SKM-1 treated with dmso at 0.1 percent for 144 hours (cell line): Measurements from ENCODE around the gene UBAC2.
"Not testable (repeated sequence)": the region's sequence is repeated elsewhere in the genome, so short reads cannot be mapped to it uniquely, and the experiment has no call there.

ENCODE experiments used
- DNase-seq: peaks from one replicate; lab custom pipeline; 2025; ENCODE audit not compliant: unreplicated experiment; lab: John Stamatoyannopoulos, UW

Gene UBAC2

GRCh38 chr13:99409461-99410083 is 208.9 kb downstream of the UBAC2 start:
- DNase-seq: not testable (repeated sequence)

DNA sequence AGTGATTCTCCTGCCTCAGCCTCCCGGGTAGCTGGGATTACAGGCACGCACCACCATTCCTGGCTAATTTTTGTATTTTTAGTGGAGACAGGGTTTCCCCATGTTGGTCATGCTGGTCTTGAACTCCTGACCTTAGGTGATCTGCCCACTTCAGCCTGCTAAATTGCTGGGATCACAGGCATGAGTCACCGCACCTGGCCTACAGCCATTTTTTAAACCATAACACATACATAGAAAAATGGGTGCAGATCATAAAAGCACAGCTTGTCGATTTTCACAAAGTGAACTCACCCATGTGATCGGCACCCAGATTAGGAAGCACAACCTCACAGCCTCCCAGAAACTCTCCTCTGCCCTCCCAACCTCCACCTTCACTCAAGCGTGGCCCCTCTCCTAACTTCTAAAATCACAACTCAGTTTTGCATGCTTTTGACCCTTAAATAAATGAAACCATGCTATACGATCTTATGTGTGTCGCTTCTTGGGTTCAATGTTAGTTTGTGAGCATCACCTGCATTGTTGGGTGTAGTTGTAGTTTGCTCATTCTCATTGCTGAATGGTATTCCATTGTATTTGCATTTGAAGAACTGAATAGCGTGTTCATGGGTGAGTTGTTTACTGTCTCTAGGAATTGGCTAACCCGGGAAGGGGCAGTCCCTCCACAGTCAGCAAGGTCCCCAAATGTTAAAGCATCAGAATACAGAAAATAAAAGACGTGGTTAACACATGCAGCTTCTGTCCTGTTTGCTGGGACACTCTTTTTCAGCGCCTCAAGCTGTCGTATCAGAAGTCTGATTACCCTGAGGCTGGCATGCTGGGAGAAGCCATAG is 210.2 kb downstream of the UBAC2 start:
- not testable (repeated sequence) for DNase-seq

DNA sequence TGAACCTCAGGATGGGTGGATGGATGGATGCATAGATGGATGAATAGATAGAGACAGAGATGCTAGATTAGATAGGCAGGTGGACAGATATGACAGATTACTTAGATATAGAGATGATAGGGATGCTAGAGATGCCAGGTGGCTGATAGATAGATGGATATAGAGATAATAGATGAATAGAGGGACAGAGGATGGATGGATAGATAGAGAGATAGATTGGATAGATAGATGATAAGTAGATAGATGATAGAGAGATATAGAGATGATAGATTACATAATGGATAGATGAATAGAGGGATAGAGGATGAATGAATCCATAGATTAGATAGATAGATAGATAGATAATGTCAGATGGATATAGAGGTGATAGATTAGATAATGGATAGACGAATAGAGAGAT is 212.2 kb downstream of the UBAC2 start:
- no peak for DNase-seq

GRCh38 chr13:99414048-99414995 is 213.7 kb downstream of the UBAC2 start:
- no peak for DNase-seq

DNA sequence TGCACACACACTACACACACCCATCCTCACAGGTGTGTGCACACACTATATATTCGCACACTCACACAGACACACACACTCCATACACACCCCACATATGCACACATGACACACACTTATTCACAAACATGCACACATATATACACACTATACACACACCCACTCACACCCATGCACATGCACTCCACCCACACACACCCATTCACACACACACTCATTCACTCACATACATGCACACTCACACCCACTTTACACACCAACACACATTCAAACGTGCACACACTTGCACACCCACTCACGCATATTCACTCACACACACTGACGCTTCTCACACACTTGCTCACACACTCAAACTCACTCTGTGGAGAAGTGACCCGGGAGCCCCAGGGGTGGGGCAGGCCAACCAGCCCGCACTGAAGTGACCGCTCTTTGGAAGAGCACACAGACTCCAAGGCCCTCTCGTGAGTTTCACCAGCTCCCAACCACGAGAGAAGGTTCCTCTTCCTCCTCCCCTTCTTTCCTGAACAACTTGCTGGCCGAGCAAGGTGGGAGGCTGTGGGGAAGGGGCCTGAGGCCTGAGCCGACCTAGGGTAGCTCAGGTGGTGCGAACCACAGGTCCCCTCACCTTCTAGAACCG is 214.5 kb downstream of the UBAC2 start:
- DNase-seq: no peak

DNA sequence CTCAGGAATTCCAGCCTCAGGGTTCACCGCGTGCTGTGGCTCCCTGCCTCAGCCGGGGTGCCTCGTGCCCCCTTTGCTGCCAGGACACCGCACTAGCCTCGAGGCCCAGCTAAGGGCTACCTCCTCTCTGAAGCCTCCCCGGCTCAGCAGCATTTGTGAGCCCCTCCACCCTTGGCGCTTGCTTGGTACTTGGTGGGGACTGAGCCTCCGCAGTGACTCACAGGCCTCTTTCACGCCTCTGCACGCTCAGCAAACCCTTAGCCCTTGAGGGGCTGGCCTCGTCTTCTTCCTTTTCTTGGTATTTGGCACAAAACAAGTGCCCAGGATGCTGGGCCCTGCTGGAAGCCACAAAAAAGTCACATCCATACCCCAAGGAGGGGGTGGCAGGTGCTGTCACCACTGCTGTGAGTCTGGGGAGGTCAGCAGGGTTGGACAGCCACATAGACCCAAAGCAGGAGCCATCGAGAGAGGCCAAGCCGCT is 215.2 kb downstream of the UBAC2 start:
- no peak for DNase-seq

DNA sequence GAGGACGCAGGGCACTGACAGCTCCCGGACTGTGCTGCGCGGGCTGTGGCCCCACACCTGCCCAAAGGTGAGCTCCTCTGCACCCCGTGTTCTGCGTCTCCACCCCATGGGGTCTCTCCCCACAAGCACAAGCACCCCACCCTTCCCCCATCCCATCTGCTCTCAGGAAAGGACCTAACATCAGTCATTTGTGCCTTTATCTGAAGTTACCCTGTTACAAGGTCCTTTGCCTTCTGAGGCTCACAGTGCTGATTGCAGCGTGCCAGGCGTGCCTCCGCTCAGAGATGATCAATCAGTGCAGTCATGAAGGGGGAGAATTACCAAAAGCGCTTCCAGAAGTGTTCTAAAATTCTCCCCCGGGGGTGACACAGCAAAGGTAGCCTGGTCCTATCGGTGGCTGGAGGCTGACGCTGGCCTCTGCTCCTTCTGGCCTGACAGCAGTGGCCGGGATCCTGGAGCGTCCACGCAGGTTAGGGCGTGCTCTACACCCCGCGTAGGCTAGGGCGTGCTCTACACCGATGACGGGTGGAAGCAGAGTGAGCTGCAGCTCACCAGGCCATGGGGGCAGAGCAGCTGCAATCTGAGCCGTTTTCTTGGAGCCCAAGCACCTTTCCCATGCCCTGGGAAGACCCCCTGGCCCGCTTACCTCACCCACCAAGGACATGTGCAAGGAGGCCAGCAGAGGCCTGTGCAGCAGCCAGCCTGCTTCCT is 215.9 kb downstream of the UBAC2 start:
- no peak for DNase-seq

DNA sequence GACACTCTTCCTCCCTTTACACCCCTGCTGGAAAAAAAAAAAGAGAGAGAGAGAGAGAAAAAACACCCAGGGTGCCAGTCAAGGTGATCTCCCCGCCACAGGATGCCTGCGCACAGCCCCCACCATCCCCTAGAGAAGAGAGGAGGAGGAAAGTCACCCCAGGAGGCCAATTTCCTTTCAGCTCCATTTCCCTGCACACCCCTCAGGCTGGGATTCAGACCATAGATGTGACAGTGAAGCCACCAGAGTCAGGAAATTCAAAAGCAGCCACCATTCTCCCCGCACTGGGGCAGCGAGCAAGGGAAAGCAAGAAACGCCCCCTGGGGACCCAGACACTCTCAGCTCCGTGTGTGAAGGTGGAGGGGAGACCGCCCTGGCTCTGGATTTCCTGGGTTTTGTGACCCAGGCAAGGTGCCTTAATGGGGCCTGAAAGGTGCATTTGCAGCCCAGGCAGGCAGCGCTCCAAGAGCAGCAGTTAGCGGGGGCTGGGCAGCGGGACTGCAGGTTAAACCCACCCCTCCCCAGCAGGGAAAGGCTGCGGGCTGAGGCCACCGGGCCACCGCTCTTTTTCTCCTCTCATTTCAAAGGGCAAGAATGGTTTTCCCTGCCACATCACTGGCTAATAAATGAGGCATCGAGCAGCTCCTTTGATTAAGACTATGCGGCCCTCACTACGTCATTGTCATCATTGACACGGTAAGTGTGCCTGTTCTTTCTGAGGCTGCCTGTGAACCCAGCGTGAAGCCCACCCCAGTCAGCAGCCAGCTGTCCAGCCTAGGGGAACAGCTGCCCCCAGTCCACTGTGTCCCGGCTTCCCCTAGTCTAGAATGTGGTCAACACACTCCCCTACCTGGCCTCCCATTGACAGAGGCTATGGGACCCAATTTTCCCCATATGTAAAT is 216.8 kb downstream of the UBAC2 start:
- DNase-seq: no peak

GRCh38 chr13:99418103-99418842 is 217.6 kb downstream of the UBAC2 start:
- DNase-seq: no peak

DNA sequence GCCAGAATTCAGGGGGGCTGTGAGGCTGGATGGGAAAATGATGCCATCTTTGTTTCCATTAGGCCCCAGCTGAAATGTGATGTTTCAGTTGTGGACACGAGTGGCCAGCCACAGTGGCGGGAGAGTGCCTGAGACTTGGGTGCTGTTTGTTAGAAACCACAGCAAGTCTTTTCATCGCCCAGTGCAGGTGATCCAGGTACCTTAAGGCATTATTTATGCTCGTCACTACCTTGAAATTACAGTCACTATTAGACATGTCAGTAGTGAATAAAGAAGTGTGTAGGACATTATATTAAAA is 218.1 kb downstream of the UBAC2 start:
- no peak for DNase-seq

DNA sequence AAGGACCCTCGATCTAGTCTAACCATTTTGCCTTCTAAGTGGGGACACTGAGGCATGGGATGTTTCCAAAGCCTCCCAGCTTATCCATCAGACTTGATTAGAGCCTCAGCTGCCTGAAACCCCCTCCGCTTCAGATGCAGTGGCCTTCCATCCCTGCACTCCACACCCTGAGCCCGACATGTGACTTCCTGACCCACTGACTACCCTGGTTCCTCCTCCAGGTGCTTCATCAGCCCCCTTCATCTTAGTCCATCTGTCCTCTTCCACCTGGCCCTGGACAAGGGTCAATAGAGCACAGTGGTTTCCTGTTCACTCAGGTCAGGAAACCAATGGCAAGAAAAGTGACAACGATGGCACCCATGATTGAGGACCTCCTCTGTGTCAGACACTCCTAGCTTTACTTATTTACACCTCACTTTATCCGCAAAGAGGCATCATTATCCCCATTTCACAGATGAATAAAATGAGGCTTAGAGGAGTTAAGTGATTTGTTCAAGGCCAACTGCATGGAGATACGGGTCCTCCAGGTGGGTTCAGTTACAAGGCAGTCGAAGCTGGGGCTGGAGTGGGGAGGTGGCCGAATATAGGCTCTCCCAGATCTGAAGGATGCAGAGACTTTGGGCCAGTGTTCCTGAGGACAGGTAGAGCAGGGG is 219.1 kb downstream of the UBAC2 start:
- no peak for DNase-seq

DNA sequence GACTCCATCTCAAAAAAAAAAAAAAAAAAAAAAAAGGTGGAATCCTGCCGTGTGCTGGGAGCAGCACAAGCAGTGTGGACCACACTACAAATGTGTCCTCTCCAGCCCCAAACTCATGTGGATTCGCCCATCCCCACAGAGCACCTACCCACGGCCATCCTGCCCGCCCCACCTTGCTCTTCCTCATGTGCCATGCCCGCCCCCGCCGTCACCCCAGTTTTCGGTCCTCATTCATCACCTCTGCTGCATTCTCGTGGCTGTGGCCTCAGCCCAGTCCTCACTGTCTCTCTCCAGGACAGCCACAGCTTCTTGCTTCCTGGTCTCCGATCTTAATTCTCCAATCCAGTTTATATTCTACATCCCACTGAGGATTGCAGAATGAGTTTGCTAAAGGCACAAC is 220.6 kb downstream of the UBAC2 start:
- no peak for DNase-seq

DNA sequence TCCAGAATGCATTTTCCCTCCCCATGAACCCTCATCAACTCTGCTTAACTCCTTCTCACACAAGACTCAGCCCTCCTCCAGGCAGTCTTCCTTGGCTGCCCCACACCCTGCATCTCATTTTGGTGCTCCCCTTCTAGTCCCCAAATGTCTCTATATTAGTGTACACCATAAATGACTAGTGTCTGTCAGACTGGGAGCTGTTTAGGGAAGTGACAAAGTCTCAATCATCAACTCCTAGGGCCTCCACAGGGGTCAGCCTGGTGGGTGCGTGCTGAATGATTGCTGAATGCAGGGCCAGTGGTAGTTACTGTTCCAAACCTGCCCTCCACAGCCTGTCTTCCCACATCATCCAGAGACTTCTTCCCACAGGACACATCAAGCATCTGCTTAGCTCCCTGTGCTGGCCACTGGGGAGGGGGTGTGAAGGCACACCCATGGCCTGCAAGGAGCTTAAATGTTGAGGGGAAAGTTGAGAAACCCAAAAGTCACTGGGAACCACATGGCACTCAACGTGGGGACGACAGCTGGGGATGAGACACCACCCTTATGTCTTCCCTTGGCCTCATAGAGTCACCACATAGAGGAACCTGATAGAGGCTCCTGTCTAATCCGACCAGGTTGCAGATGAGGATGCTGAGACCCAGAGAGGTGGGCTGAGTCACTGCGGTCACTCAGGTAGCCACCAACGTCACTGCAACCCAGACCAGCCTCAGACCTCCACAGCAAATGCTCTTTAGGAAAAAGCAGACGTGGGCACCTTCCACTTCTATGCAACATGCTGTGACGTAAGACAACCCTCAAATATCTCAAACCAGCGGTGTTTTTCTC is 221.3 kb downstream of the UBAC2 start:
- DNase-seq: peak; percentile 38

DNA sequence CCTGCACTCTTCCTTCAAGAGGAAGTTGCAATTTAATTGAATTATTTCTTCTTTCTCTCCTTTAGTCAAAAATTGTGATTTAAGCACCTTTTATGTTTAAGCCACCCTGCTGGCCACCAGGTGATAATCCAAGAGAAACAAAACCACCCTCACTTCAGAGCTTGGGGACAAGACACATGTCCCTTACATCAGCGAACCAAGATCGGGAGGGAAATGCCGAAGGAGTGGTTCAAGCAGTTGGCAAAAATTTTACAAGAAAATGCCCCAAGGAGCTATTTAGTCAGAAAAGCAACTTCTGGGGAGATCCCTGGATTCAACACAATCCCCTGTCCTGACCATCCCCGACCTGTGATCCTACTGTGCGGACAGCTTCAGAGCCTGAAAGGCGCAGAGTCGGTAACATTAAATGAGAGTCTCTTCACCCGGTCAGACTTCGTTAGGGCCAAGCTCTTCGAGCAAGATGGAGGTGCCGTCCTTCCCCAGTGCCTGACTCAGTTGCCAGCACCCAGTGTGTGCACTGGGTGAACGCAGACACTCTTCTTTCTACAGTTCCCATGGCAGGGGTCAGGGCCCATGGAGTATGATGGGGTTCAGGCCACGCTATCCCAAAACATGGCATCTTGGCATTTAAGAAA is 222.0 kb downstream of the UBAC2 start:
- DNase-seq: no peak

DNA sequence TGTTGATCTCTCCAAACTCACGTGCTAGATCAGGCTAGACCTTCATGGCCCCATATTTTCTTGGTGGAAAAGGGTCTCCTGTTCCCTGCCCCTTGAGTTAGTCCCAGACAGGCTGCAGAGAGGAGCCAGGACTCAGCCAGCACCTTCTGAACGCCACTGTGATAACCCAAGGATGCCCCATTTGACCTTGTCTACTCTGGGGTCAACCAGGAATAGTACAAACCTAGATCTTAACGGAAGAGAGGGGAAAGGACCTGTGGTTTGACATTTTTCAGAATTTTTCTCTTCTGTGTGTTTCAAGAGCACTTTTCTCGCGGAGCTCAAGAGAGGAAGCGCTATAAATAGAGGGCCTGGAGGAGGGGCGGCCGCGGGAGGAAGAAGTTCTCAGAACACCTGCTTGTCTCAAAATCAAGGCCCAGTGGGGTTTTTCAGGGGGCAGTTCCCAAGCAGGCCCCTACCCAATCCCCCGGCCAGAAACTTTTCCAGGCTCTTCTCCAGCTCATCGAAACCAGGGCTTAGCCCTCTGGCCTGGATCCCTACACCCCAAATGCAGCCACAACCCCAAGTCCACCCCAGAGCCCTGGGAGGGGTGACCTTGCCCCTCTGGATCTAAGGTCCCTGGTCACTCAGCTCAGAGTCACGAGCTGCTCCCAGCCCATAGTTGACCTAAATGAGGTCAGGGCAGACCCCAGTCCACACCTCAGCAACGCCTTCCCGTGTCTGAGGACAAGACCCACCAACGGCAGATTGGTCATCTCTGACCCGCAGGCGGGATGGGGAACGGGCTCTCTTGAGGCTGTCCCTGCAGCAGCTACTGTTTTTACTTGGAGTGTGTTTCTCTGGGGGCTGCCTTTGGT is 225.1 kb downstream of the UBAC2 start:
- peak; percentile 48 for DNase-seq

DNA sequence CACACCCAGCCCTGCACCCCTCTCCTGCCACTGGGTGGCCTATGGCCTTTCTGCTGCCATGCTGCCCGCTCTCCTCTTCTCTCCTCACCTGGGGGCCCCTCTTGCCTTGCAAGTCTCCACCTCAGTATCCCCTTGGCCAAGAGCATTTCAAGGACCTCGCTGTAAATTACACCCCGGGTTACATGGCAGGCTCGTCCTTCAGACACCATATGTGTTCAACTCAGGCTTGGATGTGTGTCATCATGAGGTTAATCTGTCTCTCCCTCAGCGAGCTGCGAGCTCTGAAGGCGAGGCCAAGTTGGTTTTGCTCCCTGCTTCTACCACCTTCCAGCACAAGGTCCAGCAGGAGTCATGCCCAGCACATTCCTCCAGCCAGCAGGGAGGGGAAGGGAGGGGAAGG is 225.8 kb downstream of the UBAC2 start:
- DNase-seq: no peak
